Activated T-helper 9 cell treated with anti-CD3 and anti-CD28 coated beads, Interleukin-2, amount 50 U/mL, for 16 hours (primary cell): ENCODE measurements around the gene GPC6.

Experiments
- DNase-seq: peaks from one replicate; pipeline ENCODE4 v3.0.0-alpha.2; 2020; ENCODE audit warnings: low read depth

The GPC6 gene

DNA sequence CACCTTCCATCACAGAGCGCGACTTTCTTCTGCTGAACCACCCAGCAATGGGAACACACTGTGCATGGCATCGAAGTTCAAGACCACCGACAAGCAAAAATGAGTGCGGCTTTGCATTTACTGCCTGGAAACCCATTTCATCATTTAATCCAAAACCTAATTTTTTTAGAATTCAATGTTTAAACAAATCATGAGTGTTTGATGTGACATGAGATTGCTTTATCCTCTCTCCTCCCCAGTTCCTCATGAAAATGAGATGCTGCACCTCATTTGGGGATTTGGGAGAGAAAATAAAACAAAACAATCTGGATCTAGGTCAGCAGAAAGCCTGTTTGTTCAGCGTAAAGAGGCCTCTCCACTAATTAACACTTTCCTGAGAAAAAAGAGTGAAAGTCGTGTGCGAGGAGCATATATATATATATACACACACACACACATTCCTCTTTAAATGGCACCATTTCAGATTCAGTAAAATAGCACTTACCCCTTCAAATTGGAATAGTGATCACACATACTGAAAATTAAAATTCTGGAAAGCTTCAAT is 1126.6 kb downstream of the GPC6 start:
- no peak for DNase-seq

DNA sequence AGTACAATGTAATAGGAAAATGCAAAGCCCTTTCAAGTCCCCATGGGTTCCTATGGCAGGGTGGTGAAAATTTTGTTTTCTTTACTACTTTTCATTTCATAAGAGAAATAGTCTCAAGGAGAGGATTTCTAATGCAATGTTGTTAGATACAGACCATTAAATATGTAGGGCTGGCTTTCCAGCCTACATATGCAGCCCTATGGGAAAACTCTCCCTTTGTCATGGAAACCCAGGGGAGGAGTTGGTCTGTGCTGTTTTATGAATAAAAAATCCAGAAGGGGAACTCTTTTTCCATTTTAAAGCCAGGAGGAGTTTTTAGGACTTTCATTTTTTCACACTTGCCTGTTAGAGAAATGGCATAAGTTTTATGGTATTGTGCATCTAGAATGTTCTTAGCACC is 1133.3 kb downstream of the GPC6 start:
- no peak for DNase-seq

DNA sequence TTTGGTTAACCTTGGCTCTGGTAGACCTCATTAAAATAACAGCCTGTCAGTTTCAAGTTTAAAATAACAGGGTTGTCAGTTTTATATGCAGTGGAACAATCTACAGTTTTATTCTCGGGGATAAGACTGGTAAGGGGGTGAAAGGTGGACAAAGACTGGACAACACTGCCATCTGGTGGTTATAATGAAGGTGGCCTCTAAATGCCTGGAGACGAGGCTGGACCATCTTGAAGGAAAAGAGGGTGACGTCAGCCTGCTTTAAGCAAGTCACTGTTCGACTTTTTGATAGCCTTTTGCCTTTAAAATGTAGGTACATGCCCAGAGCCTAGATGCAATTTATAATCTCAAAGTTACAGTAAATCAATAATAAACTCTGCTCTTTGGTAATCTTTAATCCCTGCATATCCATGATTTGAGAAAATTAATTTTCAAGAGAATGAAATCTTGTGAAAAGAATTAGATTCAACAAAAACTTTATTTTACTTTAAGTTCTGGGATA is 1135.9 kb downstream of the GPC6 start:
- DNase-seq, result peak; percentile 23

DNA sequence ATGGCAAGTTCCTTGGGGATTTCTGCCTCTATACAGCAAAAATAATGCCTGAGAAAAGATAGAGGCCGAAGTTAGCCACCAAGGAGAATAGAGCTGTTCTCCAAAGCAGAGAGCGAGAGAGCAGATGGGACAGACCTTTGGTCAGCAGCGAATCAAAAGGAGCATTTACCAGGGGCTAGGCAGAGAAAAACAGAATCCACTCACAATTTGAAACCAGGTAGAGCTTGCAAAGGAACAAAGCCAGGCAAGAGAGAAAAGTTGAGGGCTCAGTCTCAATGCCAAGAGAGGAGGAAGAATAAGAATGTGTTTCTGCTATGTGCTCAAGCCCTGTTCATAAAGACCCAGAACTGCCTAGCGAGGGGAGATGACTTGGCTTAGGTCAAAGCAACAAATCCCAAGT is 1140.1 kb downstream of the GPC6 start:
- no peak for DNase-seq

DNA sequence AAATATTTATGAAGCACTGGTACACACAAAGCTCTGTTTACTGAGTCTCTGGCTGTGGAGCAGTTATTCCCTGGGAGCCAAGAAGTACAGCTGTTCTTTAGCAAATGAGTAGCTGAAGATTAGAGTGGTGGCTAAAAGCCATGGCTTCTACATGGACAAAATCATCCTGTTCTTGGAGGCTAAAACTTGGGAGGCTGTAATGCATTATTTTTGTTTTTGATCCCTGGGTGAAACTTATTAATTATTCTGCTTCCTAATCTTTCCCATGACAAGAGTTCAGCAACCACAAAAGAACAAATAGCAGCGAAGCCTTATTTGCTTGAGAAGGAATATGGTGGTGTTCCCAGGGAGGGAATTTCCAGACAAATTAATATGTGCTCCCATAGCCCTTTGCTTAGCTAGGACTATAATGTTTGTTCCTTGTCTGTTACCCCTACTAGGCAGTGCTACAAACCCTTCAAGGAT is 1143.4 kb downstream of the GPC6 start:
- DNase-seq, result no peak

DNA sequence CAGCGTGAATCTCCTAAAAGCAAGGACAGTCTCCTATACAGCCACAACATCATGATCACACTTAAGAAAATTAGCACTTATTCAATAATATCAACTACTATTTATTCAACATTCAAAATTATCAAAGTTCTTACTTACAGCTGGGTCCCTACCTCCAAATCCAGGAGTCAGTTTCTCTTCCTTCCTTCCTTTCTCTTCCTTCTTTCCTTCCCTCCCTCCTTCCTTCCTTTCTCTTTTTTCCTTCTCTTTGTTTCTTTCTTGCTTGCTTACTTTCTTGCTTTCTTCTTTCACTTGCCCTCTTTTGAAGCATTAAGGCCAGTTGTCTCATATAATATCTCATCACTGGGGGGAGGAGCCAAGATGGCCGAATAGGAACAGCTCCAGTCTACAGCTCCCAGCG is 1145.2 kb downstream of the GPC6 start:
- DNase-seq, result no peak

DNA sequence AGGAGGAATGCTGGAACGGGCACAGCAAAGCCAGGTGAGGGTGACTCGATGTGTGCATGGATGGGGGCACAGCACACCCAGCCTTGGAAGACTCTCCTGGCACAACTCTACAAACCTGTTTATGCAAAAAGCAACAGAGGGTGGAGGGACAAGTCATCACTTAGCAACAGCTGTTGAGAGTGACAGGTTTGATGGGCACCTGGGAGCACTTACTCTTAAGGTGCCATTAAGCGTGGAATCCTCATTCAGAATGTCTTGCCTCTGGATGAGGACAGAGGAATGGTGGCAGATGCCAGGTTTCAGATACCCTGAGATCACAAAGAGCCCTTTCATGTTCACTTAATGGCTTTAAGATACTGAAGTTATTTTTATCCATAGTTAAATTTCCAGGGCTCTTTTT is 1155.9 kb downstream of the GPC6 start:
- no peak for DNase-seq

DNA sequence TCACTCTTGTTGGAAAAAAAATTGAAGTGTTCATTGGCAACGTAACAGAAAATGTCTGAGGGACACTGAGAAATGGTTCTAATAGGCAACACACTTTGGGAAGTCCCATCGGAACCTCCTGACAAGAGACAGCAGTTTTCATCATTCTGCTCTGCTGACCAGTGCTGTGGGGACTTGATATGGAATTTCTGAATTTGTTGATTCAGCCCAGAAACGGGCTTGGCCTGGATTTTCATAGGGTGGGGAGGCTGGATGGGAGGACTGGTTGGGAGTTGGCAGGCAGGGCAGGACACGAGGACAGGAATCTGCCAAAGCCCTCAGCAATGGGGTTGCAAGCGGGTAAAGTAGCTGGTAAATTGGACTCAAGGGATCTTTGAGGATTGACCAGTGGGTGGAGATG is 1156.4 kb downstream of the GPC6 start:
- no peak for DNase-seq

DNA sequence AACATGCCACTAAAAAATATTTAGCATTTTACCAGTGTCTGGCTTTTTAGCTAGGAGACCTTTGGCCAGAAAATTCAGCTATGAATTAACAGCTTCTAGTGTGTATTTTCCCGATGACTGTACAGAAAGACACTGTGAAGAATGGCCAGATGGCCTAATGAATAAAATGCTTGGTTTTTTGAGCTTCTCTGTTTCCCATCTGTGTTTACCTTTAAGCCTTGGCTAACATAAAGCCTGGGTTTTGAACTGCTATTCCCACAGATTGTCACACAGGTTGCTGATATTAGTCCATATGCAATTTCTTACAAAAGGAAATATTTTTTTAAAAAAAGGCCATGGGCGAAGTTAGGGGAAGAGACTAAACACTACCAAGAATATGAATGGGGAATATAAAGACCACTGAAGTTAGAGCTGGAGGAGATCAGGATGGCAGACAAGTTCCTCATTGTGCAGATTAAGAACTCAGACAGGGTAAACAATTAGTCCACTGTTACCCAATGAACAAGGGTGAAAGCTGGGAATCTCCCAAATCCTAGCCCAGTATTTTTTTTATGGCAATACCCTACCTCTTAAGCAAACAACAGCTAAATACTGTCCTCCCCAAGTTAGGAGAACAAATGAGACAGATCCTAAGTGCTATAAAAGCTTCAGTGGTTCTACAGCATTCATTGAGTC is 1157.8 kb downstream of the GPC6 start:
- no peak for DNase-seq

DNA sequence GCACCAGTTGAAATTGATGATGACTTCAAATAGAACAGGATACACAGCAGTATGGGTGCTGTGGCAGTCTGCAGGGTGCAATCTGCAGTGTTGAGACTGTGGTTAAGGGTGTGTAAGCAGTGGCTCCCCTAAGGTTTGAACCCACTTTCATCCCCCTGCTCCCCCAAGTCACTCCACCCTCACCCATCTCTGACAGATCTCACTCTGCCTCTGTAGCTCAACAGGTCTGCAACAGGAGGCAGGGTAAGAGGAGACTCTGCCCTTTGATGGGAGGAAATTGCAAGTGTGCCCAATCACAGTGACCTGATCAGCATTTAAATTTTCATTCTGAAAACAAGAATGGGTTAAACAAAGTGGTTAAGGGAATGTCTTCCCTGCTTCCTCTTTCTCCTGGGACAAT is 1160.4 kb downstream of the GPC6 start:
- no peak for DNase-seq

DNA sequence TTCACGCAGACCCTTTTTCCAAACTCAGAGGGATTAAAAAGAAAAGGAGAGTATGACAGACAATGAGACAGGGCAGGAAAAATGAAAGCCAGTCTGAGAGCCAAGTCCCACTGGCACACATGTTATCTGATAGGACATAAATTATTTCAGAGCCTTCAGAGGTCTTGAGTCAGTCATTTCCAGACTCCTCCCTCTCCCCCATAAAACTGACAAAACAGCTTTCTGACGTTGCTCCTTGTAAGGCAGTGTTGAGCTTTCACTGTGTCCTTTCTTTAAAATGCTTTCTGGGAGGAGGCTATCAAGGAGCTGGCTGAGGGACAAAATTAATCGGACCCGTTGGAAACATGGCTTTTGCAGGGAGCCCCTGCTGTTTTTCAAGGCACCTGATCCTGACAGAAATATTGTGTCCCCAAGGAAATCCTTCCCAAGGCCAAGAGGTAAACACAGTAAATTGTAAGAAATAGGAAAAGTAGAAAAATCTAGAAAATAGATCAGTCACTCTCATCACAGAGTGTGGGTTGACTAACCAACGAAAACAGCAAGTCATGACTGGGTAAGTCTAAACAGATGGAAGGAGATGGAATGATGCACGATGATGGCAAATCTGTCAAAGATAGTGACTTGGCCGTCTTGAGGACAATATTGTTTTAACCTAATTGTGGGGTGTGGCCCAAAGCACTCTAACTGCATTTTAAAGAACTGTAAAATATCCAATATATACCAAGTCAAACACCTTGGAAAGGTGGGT is 1163.2 kb downstream of the GPC6 start:
- no peak for DNase-seq

DNA sequence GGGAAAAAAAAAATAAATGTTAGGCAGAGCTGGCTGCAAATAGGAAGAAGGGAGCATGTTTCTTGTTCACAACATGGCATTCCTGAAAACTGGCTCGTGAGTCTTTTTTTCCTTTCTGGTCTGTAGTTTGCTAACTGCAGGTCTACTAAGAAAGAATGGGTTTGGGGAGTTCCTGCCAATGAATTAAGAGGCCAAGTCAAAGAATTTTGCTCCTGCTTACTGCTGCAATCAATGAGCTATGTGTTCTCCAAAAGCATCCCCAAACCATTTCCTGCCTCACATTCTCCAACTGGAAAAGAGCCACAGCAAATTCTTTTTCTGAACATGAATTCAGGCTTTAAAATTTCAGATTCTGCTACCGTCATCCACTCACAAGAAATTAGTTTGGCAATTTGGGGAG is 1164.3 kb downstream of the GPC6 start:
- DNase-seq, result no peak

DNA sequence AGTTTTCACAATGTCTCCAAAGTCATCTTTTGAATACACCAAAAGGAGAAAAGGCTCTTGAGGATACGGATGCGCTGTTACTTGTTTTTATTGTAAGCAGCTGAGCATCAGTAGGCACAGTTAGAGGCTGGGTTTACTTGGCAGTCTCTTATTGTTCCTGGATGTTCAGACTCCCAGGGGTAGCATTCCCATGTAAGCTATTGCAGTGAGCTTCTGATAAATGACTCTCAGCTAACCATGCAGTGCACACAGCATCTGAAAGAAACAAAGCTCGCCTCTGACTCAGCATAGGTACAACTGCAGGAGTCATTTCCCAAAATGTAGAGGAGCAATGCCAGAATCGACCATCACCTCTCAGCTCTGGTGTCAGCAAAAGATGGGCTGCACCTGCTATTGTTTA is 1168.1 kb downstream of the GPC6 start:
- DNase-seq, result no peak

DNA sequence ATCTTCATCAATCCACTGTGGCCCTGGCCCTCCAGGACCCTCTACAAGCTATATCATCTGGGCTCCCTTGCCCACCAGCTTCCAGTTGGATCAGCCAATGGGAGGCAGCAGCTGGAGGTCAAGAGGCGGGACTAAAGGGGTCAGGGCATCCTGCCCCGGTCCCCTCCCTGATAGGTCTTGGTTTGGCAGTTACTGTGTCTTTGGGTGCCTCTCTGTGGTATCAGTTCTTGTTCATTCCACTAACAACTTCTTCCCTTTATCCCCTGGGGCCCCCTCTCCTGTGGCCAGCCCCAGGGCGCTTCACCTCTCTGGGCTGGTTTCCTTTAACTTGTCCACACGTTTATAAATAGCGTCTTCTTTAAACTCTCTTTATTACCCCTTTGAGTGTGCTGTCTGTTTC is 1169.3 kb downstream of the GPC6 start:
- no peak for DNase-seq

DNA sequence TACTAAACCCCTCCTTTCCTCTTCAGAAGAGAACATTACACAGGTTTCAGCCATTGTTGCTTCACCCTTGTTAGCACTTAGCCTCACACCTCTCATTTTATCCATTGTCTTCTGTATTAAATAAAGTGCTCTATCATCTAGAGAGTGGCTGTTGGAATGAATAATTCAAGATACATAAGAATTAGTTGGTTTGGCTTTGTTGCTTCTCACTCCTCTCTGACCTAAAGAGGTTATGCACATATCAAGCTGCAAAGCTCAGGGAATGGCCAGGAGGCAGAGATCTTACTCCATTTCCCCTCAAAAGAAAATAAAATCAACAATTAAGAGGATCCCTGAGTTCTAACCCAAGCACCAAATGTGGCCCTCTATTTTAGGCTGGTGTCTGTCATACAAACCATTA is 1173.2 kb downstream of the GPC6 start:
- DNase-seq, result no peak

DNA sequence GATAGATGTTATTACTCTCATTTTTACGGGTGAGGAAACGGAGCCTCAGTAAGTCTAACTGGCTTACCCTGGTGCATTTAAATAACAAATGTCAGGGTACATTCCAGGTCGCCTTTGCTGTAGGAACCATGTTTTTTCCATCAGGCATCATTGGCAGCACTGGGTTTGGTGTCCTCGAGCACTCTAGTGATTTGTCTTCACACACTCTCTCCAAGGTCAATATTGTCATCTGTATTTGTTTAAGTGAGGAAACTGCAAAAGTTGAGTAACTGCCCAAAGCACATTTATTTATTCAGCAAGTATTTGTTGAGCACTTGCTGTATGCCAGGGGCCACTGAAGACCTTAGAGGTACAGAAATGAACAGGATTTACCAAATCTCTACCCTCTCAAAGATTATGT is 1174.3 kb downstream of the GPC6 start:
- DNase-seq, result no peak

DNA sequence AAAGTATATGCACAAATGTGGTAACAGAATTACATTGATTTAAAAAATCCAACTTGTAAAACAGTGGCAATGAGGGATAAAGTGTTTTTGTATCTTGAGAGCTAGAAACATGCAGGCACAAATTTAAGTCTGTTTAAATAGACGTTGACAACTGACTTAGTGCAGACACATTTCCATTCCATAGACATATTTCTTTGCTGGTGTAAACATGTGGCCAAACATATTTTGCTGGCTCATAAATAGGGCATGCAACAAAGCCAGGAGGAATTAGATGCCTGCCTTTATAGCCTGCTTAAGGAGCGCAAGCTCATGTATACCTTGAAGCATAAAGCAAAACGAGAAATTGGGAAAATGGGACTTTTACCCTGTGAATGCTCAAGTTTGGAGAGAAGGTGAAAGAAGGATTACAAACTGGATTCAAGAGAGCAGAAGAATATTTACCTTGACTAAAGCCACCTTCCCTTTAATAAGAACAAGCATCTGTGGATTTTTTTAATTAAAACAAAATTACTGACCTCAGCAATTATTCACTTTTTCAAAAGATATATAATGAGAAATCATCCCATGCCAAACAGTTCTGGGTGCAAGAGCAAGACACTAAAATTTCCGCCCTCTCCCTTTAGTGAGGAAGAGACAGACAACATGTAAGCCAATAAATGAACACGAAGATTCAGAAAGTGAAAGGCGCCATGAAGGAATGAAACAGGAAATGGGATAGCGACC is 1181.9 kb downstream of the GPC6 start:
- DNase-seq, result no peak

DNA sequence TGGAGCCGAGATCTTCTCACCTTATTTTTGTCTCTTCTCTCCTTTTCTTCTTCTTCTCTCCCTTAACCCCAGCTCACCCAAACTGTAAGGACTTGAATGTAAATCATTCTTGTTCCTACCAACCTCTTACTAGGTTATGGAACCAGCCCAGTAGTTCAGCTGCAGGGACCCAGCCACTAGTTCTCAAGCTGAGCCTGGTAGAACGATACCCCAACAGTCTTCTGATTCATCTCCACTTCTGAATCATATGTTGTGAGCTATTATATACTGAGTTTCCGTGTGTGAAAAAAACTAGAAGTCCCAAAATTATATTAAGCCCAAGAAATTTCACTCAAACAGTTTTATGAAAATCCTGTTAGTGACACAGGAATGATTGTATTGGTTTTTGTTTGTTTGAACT is 1185.1 kb downstream of the GPC6 start:
- DNase-seq, result no peak

DNA sequence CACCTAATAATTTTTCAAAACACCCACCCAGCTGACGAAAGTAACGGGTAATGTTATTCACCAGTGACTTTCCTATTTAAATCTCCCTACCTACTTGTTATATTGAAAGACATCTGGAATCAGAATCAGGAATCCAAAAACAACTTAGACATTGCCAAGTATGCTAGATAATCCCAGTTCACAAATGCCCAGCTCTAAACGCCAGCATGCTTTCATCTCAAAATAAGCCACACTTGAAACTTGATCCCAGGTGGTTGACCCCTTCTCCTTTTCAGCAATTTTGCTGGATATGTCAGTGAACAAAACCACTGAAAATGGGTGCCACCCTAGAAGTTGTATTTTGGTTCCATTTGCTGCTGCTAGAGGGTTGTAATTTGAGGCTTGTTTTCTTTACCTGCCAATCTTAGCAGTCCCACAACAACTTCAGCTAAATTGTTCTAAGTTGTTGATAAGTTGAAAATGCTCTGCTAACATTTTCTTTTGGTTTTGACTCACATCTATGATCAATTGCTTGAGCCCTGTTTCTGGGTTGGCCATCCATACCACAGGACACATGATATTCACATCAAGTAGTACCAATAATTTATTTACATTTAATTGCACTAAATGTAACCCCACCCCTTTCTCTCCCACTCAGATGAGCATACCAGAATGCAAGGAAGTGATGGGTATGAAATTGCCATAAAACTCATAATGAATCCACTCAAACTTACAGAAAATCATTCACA is 1186.4 kb downstream of the GPC6 start:
- no peak for DNase-seq

DNA sequence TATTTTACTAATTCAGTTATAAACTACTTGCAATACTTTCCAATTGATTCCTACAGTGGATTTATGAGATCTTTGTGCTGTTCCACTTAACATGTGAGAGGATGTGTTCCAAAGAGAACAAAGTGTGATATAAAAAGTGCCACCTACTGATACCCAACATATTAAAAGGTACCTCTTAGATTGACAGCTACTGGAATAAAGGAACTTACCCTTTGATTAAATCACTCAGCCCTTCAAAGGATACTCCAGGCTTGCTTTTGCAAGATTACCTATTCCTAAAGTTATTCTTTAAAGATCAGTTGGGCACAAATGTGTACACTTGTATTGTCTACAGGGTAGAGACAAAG is 1187.0 kb downstream of the GPC6 start:
- DNase-seq, result no peak

DNA sequence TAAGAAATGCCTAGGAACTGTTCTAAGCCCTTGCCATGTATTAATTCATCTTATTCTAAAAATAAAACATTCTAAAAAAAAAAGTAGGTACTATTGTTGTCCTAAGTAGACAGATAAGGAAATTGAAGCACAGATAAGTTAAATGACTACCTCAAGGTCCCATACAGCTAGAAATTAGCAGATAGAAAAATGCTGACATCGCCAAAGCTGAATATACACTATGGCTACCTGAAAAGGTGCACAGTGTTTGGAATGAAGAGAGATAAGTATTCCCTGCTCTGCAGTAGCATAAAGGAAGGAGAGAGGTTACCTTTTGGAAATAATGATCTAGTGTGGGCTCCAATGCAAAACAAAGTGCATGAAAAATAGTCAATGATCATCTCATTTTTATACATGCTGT is 1187.5 kb downstream of the GPC6 start:
- DNase-seq, result no peak

DNA sequence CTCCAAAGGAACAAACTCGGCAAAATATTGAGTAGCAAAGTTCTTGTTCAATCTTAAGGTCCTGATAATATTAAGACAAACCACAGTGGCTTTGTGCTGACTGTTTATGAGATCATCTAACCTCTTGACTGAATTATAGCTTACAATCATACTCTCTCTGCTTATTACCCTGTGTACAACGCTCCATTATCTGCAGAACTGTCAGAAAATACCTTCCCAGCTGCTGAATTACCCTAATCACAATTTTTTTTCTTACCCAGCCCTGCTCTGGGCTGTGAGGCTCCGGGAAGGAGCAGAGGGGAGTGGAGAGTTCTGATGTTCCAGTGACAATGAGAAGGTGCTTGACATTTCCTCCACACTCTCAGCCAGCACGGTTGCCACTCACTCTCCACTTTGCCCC is 1188.1 kb downstream of the GPC6 start:
- DNase-seq, result no peak
